Lower leg skin (tissue), 3 donors: ENCODE data around the gene PUS1.

Experiments
- CTCF ChIP-seq, 3 donors: fragments of 450-650 bp; IDR thresholded peaks; one replicate each; pipeline ENCODE4 v1.5.1; 2016; ENCODE audit warnings: antibody characterized with exemption in 3 of 3, mild to moderate bottlenecking in 3 of 3, moderate library complexity in 2 of 3
- POLR2A ChIP-seq, 2 donors: fragments of 450-650 bp; IDR thresholded peaks; one replicate each; pipeline ENCODE4 v1.6.1; 2016 to 2017; ENCODE audit warnings: antibody characterized with exemption in 2 of 2, mild to moderate bottlenecking in 1 of 2, moderate library complexity in 1 of 2

GRCh38 chr12:131905081-131905629 lies 23.9 kb upstream of the PUS1 start:
- no peak for TF ChIP-seq CTCF (IDR thresholded peaks at IDR 0.05)
- TF ChIP-seq POLR2A (IDR thresholded peaks at IDR 0.05): no peak
